Spleen (tissue), 7 donors: ENCODE measurements around the gene ACP2.

Experiments
- CTCF ChIP-seq, 11 experiments: fragments of 200-600 bp in 7 of 11; fragments of 450-650 bp in 4 of 11; sonication (generic) in 4 of 11; IDR thresholded peaks in 8 of 11; conservative IDR thresholded peaks in 3 of 11; 1 replicate in 7 of 11; 2 replicates in 4 of 11; pipeline versions ENCODE4 v1.4.0 to v1.8.0; 2016 to 2021; ENCODE audit warnings: antibody characterized with exemption in 11 of 11, inconsistent platforms in 4 of 11, mild to moderate bottlenecking in 1 of 11
- POLR2AphosphoS5 ChIP-seq, 3 donors: sonication (generic); formaldehyde crosslinking; IDR thresholded peaks; one replicate each; pipeline ENCODE4 v1.5.1; 2017; ENCODE audit warnings: antibody characterized with exemption in 3 of 3
- donor health status: DM: no; HTN: no; CAD: no; lungs with moderate emphysema.
- donor health status: DM: no; HTN: no; CAD: no.
- donor health status: DM: no; HTN: no; CAD: no.

- TF ChIP-seq CTCF (IDR thresholded peaks at IDR 0.05 in 8 of 11, conservative IDR thresholded peaks at IDR 0.05 in 3 of 11) (no peak), POLR2AphosphoS5 (IDR thresholded peaks at IDR 0.05) (no peak)
Observed at GRCh38 chr11:47248304-47248663, 330 bp downstream of the ACP2 start.
